LNCAP (cell line): ENCODE data around the gene OPRM1.

Experiments
- CTCF ChIP-seq: fragments of 450-650 bp; IDR thresholded peaks from 2 replicates; pipeline ENCODE4 v1.5.1; 2017; ENCODE audit warnings: mild to moderate bottlenecking

OPRM1 gene

GRCh38 chr6:154227862-154228520, 189.0 kb downstream of the OPRM1 start:
- no peak for TF ChIP-seq CTCF

- no peak for TF ChIP-seq CTCF
Measured at GRCh38 chr6:154228521-154228905, 189.5 kb downstream of the OPRM1 start.

- TF ChIP-seq CTCF: no peak
Measured at GRCh38 chr6:154229786-154230185, 190.7 kb downstream of the OPRM1 start.

GRCh38 chr6:154230393-154230792, 191.4 kb downstream of the OPRM1 start:
- TF ChIP-seq CTCF: no peak

- TF ChIP-seq CTCF: no peak
Measured at GRCh38 chr6:154230910-154231595, 192.0 kb downstream of the OPRM1 start.

GRCh38 chr6:154232013-154232910, 193.2 kb downstream of the OPRM1 start:
- TF ChIP-seq CTCF: no peak

GRCh38 chr6:154233383-154233782, 194.3 kb downstream of the OPRM1 start:
- no peak for TF ChIP-seq CTCF
